GM18861 (cell line): ENCODE data around the gene COG1.
"Not testable (repeated sequence)": the region's sequence is repeated elsewhere in the genome, so short reads cannot be mapped to it uniquely, and the experiment has no call there.

ENCODE experiments used
- ATAC-seq: cut with Tn5 transposase; IDR thresholded peaks from one replicate; pipeline ENCODE4 v1.9.1; 2021; ENCODE audit not compliant: unreplicated experiment

COG1 gene, protein sequence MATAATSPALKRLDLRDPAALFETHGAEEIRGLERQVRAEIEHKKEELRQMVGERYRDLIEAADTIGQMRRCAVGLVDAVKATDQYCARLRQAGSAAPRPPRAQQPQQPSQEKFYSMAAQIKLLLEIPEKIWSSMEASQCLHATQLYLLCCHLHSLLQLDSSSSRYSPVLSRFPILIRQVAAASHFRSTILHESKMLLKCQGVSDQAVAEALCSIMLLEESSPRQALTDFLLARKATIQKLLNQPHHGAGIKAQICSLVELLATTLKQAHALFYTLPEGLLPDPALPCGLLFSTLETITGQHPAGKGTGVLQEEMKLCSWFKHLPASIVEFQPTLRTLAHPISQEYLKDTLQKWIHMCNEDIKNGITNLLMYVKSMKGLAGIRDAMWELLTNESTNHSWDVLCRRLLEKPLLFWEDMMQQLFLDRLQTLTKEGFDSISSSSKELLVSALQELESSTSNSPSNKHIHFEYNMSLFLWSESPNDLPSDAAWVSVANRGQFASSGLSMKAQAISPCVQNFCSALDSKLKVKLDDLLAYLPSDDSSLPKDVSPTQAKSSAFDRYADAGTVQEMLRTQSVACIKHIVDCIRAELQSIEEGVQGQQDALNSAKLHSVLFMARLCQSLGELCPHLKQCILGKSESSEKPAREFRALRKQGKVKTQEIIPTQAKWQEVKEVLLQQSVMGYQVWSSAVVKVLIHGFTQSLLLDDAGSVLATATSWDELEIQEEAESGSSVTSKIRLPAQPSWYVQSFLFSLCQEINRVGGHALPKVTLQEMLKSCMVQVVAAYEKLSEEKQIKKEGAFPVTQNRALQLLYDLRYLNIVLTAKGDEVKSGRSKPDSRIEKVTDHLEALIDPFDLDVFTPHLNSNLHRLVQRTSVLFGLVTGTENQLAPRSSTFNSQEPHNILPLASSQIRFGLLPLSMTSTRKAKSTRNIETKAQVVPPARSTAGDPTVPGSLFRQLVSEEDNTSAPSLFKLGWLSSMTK

DNA sequence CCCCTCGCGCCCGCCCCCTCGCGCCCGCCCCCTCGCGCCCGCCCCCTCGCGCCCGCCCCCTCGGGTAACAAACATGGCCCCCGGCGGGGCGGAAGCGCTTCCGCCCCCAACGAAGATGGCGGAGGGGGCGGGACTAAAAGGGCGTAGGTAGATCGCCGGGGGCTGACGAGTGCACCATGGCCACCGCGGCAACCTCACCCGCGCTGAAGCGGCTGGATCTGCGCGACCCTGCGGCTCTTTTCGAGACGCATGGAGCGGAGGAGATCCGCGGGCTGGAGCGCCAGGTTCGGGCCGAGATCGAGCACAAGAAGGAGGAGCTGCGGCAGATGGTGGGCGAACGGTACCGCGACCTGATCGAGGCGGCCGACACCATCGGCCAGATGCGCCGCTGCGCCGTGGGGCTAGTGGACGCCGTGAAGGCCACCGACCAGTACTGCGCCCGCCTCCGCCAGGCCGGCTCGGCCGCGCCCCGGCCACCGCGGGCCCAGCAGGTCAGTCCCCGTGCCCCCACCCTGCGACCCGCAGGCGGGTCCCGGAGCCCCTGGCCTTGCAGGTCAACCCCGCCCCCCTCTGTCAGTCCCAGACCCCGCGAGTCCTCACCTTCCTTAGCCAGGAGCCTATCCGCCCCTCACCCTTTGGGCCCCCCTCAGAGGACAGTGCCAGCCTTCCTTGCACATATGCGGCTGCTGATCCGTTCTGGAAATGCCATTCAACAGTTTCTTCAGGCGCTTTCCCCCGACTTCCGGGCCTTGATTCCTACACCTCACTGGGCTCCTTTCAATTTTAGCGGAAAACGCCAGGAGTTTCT, at the start of gene COG1:
TSS of gene COG1 (plus strand) at position 162 of the 808 bp plus-strand sequence. CDS start at position 177, 15 bp downstream.
- ATAC-seq = peak; percentile 39

DNA sequence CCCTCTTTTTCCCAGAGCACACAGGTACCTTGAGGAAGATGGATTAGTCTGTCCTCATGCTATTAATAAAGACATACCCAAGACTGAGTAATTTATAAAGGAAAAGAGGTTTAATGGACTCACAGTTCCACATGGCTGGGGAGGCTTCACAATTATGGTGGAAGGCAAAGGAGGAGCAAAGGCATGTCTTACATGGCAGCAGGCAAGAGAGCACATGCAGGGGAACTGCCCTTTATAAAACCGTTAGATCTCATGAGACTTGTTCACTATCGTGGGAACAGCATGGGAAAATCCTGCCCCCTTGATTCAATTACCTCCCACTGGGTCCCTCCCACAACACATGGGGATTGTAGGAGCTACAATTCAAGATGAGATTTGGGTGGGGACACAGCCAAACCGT, 48.6 kb upstream of the COG1 start:
- ATAC-seq = not testable (repeated sequence)

DNA sequence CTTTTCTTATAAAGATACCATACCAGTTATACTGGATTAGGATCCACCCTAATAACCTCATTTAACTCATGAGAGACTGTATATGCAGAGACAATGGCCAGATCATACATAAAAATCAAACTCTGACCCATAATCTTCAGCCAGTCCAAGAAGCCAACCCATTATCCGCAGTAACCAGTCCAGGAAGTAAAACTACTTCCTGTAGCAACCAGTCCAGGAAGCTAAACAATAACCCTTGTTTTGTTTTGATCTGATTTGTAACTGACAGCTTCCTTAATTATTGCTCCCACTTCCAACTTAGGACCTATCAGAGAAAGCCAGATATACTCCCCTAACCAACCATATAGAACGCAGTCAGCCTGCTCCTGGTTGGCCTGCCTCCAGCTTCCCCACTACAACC, 47.2 kb upstream of the COG1 start:
- no peak for ATAC-seq

DNA sequence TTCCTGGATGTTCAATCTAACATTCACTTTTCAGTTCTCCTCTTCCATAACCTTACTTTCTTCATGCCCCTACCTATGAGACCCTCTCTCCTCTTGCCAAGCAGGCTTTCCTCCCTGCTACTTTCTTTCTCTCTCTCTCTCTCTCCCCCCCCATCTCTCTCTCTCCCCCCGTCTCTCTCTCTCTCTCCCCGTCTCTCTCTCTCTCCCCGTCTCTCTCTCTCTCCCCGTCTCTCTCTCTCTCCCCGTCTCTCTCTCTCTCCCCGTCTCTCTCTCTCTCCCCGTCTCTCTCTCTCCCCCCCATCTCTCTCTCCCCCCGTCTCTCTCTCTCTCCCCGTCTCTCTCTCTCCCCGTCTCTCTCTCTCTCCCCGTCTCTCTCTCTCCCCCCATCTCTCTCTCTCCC, 45.1 kb upstream of the COG1 start:
- ATAC-seq = not testable (repeated sequence)

DNA sequence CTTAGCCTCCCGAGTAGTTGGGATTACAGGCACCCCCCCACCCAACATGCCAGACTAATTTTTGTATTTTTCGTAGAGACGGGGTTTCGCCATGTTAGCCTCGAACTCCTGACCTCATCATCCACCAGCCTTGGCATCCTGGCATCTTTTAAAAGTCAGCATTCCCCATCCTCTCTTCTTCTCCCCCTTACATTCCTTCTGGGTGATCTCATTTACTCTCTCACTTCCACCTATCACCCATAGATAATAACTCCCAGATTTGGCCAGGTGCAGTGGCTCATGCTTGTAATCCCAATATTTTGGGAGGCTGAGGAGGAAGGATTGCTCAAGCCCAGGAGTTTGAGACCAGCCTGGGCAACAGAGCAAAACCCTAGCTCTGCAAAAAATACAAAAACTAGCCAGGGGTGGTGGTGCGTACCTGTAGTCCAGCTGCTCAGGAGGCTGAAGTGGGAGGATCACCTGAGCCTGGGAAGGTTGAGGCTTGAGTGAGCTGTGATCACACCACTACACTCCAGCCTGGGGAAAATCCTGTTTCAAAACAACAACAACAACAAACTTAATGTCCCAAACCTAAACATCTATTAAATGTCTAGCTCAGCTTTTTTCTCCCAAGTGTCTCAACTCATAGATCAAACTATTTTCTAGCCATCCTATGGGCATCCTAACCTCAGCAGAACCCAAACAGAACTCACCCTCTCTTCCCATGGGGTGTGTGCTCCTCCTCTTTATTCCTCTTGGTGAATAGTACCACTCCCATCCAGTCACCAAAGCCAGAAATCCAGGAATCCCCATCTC, 44.1 kb upstream of the COG1 start:
- no peak for ATAC-seq

DNA sequence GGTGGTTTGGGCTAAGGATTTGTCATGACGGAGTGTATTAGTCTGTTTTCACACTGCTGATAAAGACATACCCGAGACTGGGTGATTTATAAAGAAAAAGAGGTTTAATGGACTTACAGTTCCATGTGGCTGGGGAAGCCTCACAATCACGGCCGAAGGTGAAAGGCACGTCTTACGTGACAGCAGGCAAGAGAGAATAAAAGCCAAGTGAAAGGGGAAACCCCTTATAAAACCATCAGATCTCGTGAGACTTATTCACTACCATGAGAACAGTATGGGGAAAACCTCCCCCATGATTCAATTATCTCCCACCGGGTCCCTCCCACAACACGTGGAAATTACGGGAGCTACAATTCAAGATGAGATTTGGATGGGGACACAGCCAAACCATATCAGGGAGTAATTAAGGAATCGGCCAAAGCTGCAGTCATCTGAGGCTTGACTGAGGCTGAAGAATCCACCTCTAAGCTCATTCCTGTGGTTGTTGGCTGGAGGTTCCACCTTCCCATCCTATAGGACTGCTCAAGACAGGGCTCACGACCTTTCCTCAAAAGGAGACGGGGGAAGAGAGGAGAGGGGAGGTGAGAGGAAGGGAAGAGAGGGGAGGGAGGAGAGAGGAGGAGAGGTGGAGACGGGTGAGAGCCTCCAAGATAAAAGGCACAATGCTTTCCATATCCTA, 42.1 kb upstream of the COG1 start:
- not testable (repeated sequence) for ATAC-seq

DNA sequence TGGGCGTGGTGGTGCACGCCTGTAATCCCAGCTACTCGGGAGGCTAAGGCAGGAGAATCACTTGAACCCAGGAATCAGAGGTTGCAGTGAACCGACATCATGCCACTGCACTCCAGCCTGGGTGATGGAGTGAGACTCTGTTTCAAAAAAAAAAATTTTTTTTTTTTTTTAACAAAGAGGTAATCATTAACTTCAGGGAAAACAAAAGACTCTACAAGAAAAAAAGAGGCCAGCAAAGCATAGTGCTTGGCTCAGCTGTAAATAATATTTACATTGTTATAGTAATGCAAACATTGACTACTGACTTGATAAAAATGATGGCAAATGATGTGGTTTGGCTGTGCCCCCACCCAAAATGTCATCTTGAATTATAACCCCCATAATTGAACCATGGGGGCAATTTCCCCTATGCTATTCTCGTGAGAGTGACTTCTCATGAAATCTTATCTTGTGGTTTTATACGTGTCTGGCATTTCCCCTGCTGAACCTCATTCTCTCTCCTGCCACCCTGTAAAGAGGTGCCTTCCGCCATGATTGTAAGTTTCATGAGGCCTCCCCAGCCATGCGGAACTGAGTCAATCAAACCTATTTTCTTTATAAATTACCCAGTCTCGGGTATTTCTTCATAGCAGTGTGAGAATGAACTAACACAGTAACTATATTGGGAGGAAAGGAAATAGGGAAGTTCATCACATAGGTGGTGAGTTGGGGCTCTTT, 40.8 kb upstream of the COG1 start:
- ATAC-seq = no peak

DNA sequence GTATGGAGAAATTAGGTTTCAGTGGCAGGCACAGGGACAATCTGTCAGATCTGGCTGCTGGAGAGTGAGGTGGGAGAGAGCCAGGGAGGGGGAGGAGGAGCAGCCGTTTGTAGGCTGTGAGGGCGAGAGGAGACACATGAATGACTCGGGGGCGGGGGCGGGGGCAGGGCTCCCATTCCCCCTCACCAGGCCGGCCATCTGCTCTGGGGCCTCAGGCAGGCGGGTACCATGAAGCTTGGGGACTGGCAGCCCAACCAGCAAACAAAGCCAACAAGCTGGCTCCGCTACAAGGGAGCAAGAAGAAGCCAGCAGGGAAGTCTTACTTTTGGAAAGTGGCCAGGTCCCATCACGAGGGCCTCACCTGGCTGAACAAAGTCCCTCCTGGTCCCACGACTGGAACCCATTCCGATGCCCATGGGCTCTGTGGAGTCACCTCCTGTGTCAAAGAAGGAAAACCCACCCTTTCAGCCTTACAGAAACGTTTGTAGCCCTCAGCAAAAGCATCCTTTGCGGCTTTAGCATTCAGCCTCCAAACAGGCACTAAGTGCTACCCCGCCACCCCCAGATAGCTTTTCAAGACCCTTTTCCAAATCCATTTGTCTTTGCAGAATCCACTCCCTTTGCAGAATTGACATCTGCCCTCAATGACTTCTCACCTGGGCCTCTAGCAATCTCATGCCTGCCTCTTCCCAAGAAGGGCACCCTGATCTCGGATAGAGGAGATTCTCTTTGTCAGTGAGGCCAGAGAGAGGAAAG, 37.3 kb upstream of the COG1 start:
- no peak for ATAC-seq

DNA sequence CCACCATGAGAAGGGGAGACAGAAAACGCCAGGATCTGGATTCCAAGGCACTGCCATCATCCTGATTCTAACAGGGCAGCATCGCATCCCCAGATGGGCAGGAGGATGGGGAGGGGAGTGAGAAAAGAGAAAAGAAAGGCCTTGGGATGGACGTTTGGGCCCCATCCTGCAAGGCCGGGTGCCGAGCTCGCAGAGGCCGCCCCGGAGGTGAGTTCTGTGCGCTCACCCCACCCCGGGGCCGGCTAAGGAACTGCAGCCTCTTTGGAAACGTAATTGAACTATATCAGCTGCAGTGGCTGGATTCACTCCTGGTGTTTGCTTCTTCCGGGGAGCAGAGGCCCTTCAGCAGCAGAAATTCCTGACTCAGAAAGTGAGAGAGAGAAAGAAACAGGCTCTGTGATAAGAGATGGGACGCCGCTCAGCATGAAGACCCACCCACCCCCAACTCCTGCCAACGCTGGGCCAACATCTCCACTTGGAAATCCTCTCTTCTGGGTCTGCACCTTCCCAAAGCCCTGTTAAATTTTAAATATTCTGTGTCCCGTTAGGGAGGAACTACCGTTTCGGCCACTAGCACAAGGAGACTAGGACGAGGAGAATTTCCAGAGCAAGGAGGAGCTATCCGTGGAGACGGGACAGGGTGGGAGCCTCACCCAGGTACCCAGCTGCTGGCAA, 36.6 kb upstream of the COG1 start:
- ATAC-seq = peak; percentile 64

DNA sequence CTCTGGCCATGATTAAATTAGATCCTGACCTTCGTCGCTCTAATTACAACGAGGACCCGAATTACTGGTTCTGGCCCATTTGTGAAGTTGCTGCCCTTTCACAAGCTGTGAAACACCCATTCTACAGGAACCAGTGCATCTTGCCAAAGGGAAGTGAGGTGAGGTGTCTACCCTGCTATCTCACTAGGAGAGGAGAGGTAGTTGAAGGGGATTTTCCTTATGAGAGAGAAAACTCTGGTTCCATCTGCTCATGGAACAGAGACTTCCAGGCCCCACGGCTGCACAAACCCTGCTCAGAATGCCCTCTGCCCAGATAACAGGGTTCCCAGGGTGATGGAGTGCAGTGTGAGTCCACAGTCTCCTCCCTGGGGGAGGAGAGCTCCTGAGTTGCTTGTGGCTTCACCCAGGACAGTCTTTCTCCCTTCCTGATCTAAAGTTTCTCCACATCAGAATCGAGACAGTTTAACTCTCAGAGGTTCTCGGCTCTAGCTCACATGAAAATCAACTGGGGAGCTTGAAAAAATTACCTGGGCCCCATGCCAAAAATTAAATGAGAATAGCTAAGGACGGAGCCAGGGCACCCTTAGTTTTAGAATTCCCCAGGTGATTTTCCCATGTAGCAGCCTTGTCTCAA, 35.9 kb upstream of the COG1 start:
- no peak for ATAC-seq

DNA sequence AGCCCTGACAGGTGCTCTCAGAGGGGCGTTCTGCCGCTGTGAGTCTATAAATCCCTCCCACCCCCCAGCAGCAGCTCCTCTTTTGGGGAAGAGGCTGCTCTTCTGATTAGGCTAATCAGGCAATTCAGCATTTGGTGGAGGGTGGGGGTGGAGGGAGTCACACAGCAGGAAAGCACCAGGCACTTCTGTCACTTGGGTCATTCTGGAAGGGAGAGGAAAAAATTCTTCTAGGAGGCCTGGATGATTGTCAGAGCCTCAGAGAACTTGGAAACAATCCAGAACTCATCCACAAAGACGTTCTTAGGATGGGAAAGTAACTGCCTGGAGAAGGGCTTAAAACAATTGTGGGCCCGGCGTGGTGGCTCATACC, 35.3 kb upstream of the COG1 start:
- ATAC-seq = no peak

DNA sequence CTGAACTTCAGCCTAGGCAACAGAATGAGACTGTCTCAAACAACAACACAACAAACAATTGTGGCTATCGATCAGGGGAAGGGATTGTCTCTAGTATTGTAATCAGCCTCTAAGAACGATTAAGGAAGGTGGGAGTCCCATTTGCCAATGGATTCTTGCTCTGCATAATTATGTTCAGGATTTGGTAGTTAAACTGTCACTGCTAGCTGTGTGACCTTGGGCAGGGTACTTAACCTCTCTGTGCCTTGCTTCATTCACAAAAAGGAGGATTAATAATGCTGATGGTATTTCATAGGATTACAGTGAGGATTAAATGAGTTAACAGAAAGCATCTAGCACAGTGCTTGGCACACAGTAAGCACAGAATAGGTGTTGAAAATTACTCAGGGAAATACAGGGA, 34.7 kb upstream of the COG1 start:
- ATAC-seq = no peak

DNA sequence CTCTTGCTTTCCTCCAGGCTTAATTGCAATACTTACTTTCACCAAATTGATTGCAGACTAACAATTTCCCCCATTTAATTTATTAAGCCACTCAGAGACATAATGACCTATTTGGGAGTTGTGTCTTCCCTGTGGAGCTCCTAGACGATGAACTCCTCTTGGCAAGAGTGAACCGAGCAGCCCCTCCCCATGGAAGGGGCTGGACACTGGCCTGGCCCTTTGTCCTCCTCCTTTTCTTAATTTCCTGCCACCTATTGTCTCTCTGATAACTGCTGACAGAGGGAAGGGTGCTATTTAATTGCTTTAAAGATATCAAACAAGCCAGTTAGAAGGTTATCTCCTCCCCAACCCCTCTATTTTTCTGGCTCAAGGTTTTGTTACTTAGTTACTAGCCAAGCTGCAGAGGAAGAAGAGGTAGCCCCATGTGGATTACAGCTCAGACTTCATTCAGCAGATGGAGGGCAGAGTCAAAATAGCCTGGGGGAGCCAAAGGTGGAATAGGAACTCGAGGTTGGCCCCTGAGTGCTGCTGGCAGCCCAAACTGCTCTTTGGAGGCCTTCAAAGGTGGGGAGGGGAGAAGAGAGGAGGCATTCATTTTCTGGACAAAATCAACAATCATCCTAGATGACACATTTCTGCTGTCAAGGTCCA, 31.8 kb upstream of the COG1 start:
- ATAC-seq = no peak

DNA sequence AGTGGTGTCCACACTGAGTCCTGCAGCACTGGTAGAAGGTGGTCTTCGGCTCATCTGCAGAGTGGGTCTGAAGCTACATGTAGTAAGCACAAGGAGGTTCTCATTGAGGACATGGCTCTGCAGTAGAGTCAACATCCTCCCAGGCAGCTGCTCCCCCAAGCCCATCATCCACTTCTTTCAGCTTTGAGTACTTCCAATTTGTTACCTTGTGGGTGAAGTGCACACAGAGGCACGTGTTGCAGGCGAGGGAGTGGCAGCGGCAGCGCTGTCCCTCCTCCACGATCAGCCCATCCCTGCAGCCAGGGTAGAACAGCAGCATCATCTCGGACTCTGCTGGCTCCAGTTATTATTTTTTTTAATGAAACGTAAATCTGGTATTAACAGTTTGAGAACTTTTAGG, 29.8 kb upstream of the COG1 start:
- no peak for ATAC-seq

DNA sequence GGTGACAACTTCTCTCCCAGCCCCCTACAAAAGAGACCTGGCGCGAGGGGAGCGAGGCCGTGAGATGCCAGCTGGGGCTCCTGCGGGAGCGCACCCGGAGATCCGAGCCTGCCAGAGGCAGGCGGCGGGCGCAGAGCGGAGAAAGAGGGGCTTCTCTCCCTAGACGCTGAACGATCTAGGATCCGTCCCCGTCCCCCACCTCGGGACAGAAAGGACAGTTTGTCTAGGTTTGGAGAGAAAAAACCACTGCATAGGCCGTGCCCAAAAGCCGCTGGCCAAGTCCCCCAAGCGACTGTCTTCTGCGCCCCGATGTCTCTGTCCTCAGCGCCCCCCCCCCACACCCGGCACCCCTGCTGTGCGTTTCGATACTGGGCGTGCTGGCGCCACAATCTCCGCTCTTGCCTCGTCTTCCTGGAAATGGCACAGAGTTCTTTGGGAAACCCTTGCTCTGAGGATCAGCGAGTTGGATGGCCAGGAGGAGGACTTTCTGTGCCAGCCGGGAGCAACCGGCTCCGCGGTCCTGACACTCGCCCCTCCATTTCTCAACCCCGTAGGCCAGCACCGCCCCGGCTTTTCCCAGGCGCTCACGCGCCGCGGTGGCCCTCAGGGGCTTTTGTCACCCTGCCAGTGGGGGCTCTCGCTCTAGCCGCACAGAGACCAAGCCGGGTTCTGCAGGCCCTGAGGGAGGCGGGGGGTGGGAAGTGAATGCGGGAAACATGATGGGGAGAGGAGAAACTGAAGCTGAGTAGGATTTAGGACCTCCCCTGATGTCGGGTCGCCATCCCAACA, 27.0 kb upstream of the COG1 start:
- no peak for ATAC-seq
